K562 (cell line): ENCODE data around the gene MEI4. TPM values are rescaled to one million over a fixed set of nuclear protein-coding genes. Genes with fewer than 3 reads are reported as not detected.

Experiments
- ATAC-seq: fragments of 200-7000 bp; cut with Tn5 transposase; 3 replicates; pipeline ENCODE4 v1.9.1; 2020; ENCODE audit warnings: moderate library complexity
- BruUV-seq: library from RNA; stranded (reverse); fragments of 400-500 nt; replicated peaks from 2 replicates; lab custom pipeline; 2021; lab: Mats Ljungman, UMichigan
- CTCF ChIA-PET: fragments of 300-600 bp; formaldehyde crosslinking; extraction: SDS; loops from one replicate; lab custom pipeline; 2021; ENCODE audit warnings: low intra/inter-chr PET ratio; lab: Yijun Ruan, JAX
- POLR2A ChIA-PET: fragments of 300-600, 350-650 bp; sonication (Branson Sonifier 250); formaldehyde crosslinking; extraction: SDS; loops from one replicate; lab custom pipeline; 2021; ENCODE audit warnings: antibody characterized with exemption, inconsistent platforms; lab: Yijun Ruan, JAX
- DNase-seq, 4 experiments: peaks; one replicate each; pipeline versions ENCODE4 v3.0.0 to v3.0.0-alpha.2; 2011 to 2018; ENCODE audit warnings: low spot score in 3 of 4, mixed read lengths in 3 of 4; ENCODE audit errors: extremely low read depth in 1 of 4
- FAIRE-seq: peaks from 2 replicates; lab custom pipeline; 2011; peaks lifted over from hg19 to GRCh38; lab: Jason Lieb, UNC
- H2AFZ ChIP-seq: 2 replicates; pipeline ENCODE4 v1.6.0; 2011; ENCODE audit warnings: low read depth, low read length, control low read depth, inconsistent platforms
- H3K27ac ChIP-seq: fragments of 200-600 bp; 3 replicates; pipeline ENCODE4 v1.8.0; 2011; ENCODE audit warnings: low read depth, mild to moderate bottlenecking, control low read depth, inconsistent platforms, low read length, moderate library complexity, mixed read lengths; ENCODE audit errors: extremely low read depth
- H3K27me3 ChIP-seq, 2 experiments: fragments of 300-600 bp in 1 of 2; 2 replicates in 1 of 2; 3 replicates in 1 of 2; pipeline versions ENCODE4 v1.6.0 to v1.8.0; 2011; ENCODE audit warnings: inconsistent platforms in 2 of 2, low read length in 2 of 2, mild to moderate bottlenecking in 1 of 2, mixed read lengths in 1 of 2, moderate library complexity in 1 of 2; ENCODE audit not compliant: control insufficient read depth in 2 of 2, insufficient read depth in 2 of 2
- H3K36me3 ChIP-seq: fragments of 300-600 bp; 3 replicates; pipeline ENCODE4 v1.8.0; 2011; ENCODE audit warnings: mild to moderate bottlenecking, low read length, inconsistent platforms; ENCODE audit not compliant: control insufficient read depth, insufficient read depth
- H3K4me1 ChIP-seq, 2 experiments: fragments of 200-600 bp in 1 of 2; replicated peaks in 1 of 2; 2 replicates in 1 of 2; 3 replicates in 1 of 2; pipeline versions ENCODE4 v1.5.1 to v1.8.0; 2011; ENCODE audit warnings: inconsistent platforms in 2 of 2, low read length in 2 of 2, mild to moderate bottlenecking in 1 of 2, mixed read lengths in 1 of 2, moderate library complexity in 1 of 2; ENCODE audit not compliant: control insufficient read depth in 2 of 2, insufficient read depth in 2 of 2
- H3K4me2 ChIP-seq: 2 replicates; pipeline ENCODE4 v1.6.1; 2011; ENCODE audit warnings: low read length, control low read depth, inconsistent platforms, mixed read lengths; ENCODE audit not compliant: insufficient read depth
- H3K4me3 ChIP-seq: fragments of 200-600 bp; sonication (generic), shearing (Covaris generic); 2 replicates; pipeline ENCODE4 v1.5.1; 2016; ENCODE audit warnings: control low read depth, inconsistent platforms
- H3K79me2 ChIP-seq: fragments of 200-600 bp; 3 replicates; pipeline ENCODE4 v1.8.0; 2011; ENCODE audit warnings: low read length, inconsistent platforms; ENCODE audit not compliant: control insufficient read depth, insufficient read depth
- H3K9ac ChIP-seq, 2 experiments: 2 replicates each; pipeline versions ENCODE4 v1.6.0 to v1.6.1; 2011; ENCODE audit warnings: low read depth in 2 of 2, low read length in 2 of 2, control low read depth in 1 of 2, inconsistent platforms in 1 of 2, mild to moderate bottlenecking in 1 of 2, mixed read lengths in 1 of 2; ENCODE audit not compliant: insufficient read depth in 1 of 2
- H3K9me1 ChIP-seq: one replicate; pipeline ENCODE4 v1.6.0; 2011; ENCODE audit warnings: inconsistent platforms, mild to moderate bottlenecking, low read length, moderate library complexity; ENCODE audit not compliant: control insufficient read depth, insufficient read depth
- H3K9me3 ChIP-seq: replicated peaks from 2 replicates; pipeline ENCODE4 v1.5.1; 2011; ENCODE audit warnings: low read depth, low read length, inconsistent platforms; ENCODE audit not compliant: control insufficient read depth, insufficient read depth
- H4K20me1 ChIP-seq: replicated peaks from 2 replicates; pipeline ENCODE4 v1.6.1; 2011; ENCODE audit warnings: low read length, inconsistent platforms, mixed read lengths; ENCODE audit not compliant: control insufficient read depth, insufficient read depth
- CEBPB ChIP-seq: fragments of 450-650 bp; IDR thresholded peaks from 2 replicates; pipeline ENCODE4 v1.6.1; 2016; ENCODE audit warnings: missing genetic modification characterization, missing compliant biosample characterization
- CEBPG ChIP-seq, 3 experiments: fragments of 200-800 bp in 1 of 3; sonication (Bioruptor generic) in 1 of 3; sonication (generic) in 1 of 3; formaldehyde crosslinking in 1 of 3; IDR thresholded peaks in 2 of 3; conservative IDR thresholded peaks in 1 of 3; 2 replicates each; pipeline versions ENCODE4 v1.6.1 to v1.8.0; 2016 to 2022; ENCODE audit warnings: missing compliant biosample characterization in 2 of 3, missing genetic modification characterization in 2 of 3, mild to moderate bottlenecking in 1 of 3, missing genetic modification reagents in 1 of 3
- HIVEP1 ChIP-seq: fragments of 250-450 bp; sonication (Bioruptor Pico); IDR thresholded peaks from 2 replicates; pipeline ENCODE4 v1.4.0; 2020; ENCODE audit warnings: mild to moderate bottlenecking
- KLF6 ChIP-seq: fragments of 250-450 bp; sonication (Bioruptor Pico); IDR thresholded peaks from 2 replicates; pipeline ENCODE4 v1.4.0; 2020; ENCODE audit warnings: mild to moderate bottlenecking, moderate library complexity, borderline replicate concordance
- ZNF324 ChIP-seq: fragments of 250-450 bp; sonication (Bioruptor Pico); IDR thresholded peaks from 2 replicates; pipeline ENCODE4 v1.4.0; 2020; ENCODE audit warnings: mild to moderate bottlenecking
- WGBS: fragments of 100-300 bp; shearing (Covaris generic); methylation state at CpG from one replicate; pipeline ENCODE4 v1.1.6; 2016; ENCODE audit warnings: low coverage, mixed read lengths; ENCODE audit not compliant: insufficient coverage; ENCODE audit errors: missing lambda C conversion rate; 5-methylcytosine and 5-hydroxymethylcytosine counted together
- in situ Hi-C: fragments of 300-500 bp; cut with MboI; formaldehyde crosslinking; loops from 4 replicates; pipeline ENCODE4 v1.15.0; 2018; ENCODE audit warnings: inconsistent platforms, mixed read lengths
- intact Hi-C: fragments of 100-400 bp; cut with micrococcal nuclease; formaldehyde crosslinking; loops from 2 replicates; pipeline ENCODE4 v1.14.2; 2022
- polyA plus RNA-seq, 8 experiments: library from polyadenylated mRNA; depleted of rRNA in 4 of 8; stranded (reverse) in 5 of 8; unstranded in 3 of 8; fragments of >200 nt; fragmentation: Nextera tagmentation in 2 of 8; fragmentation: Illumina TruSeq in 1 of 8; extraction: Ambion mirVana in 2 of 8; extraction: Trizol in 1 of 8; gene quantifications; 2 replicates each; pipeline versions ENCODE4 v1.2.1 to v1.2.3, GENCODE V29; 2011 to 2014; ENCODE audit warnings: inconsistent platforms in 1 of 8, missing spikeins in 1 of 8
- total RNA-seq, 7 experiments: library from RNA; depleted of rRNA in 6 of 7; stranded (reverse); fragments of >200 nt in 6 of 7; fragmentation: Illumina TruSeq in 2 of 7; extraction: Trizol in 2 of 7; gene quantifications; 2 replicates each; pipeline versions ENCODE4 v1.2.1 to v1.2.3, GENCODE V29; 2011 to 2021; ENCODE audit warnings: low replicate concordance in 1 of 7
- TF ChIP-seq, protein P1 (sequence below): fragments of 250-450 bp; sonication (Bioruptor Pico); IDR thresholded peaks from 2 replicates; pipeline ENCODE4 v1.4.0; 2020; ENCODE audit warnings: mild to moderate bottlenecking, moderate library complexity, borderline replicate concordance

The MEI4 gene
- total and polyA plus RNA-seq, 9 of the 15 experiments (the other 6 are each of a cell fraction or from before 2014, with no cell fraction given): not detected

DNA sequence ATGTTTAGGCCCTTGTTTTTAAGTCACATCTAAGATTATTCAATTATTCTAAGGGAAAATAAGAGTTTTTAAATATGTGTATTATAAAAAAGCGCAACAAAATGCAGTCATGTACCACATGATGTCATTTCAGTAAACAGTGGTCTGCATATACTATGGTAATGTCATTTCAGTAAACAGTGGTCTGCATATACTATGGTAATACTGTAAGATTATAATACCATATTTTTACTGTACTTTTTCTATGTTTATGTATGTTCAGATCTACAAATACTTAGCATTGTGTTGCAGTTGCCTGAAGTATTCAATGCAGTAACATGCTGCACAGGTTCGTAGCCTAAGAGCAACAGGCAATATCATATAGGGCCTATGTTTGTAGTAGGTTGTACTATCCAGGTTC is 21.4 kb downstream of the MEI4 start (continued):
- TF ChIP-seq ZNF324: no peak
- TF ChIP-seq KLF6 (CRISPR knock-in tag): no peak
- TF ChIP-seq, protein P1, sequence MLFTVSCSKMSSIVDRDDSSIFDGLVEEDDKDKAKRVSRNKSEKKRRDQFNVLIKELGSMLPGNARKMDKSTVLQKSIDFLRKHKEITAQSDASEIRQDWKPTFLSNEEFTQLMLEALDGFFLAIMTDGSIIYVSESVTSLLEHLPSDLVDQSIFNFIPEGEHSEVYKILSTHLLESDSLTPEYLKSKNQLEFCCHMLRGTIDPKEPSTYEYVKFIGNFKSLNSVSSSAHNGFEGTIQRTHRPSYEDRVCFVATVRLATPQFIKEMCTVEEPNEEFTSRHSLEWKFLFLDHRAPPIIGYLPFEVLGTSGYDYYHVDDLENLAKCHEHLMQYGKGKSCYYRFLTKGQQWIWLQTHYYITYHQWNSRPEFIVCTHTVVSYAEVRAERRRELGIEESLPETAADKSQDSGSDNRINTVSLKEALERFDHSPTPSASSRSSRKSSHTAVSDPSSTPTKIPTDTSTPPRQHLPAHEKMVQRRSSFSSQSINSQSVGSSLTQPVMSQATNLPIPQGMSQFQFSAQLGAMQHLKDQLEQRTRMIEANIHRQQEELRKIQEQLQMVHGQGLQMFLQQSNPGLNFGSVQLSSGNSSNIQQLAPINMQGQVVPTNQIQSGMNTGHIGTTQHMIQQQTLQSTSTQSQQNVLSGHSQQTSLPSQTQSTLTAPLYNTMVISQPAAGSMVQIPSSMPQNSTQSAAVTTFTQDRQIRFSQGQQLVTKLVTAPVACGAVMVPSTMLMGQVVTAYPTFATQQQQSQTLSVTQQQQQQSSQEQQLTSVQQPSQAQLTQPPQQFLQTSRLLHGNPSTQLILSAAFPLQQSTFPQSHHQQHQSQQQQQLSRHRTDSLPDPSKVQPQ: no peak

DNA sequence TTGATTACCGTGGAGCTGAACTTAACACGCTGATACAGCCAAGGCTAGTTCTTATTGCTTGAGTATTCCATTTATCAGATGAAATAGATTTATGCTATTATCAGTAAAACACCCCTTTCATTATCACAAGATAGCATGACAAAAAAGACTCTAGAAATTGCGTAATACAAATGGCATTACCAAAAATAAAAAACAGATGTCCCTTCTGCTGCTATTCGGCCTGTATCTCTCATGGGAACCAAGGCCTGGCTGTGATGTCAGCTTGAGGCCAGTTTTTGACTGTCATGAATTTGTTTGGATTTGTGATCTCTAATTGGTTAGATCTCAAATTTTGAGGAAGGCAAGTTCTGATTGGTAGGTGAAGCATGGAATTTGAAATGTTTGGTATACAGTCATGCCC is 25.2 kb downstream of the MEI4 start:
- H2AFZ ChIP-seq: no peak overlapping the region
- no TSS peak for BruUV-seq

More for the DNA sequence above, 25.2 kb downstream of the MEI4 start:
- no peaks in the 10 kb centered on the region for H4K20me1 ChIP-seq
- no peaks in the 10 kb centered on the region for H3K4me1 ChIP-seq
- DNase-seq: no peak
- H3K9me1 ChIP-seq: no peaks in the 10 kb centered on the region
- H3K79me2 ChIP-seq: no peaks in the 10 kb centered on the region
- no peaks in the 10 kb centered on the region for H3K9me3 ChIP-seq
- no peaks in the 10 kb centered on the region for H3K27me3 ChIP-seq
- no peak for TF ChIP-seq HIVEP1
- TF ChIP-seq CEBPG (CRISPR knock-in tag; IDR thresholded peaks at IDR 0.05): no peak
- peak in 1 of 2 experiments; percentile 74; a peak in 2 of 4 replicates for TF ChIP-seq CEBPG (tag; conservative IDR thresholded peaks at IDR 0.05 in 1 of 2, IDR thresholded peaks at IDR 0.05 in 1 of 2)
- peak; percentile 50; the same call in 1 of the 2 replicates for TF ChIP-seq CEBPB
- ChIA-PET POLR2A (no interaction called here), CTCF (no interaction called here)
- in situ Hi-C loops: no loop called here
- H3K4me2 ChIP-seq: no peak overlapping the region
- no peak overlapping the region for H3K9ac ChIP-seq
- WGBS: 0% methylated on average over 4 of the region's 4 CpGs
- no peak for ATAC-seq
- no peak overlapping the region for H3K27ac ChIP-seq
- intact Hi-C loops: no loop called here
- no peak for FAIRE-seq
- no peaks in the 10 kb centered on the region for H3K36me3 ChIP-seq
- H3K4me3 ChIP-seq: no peak overlapping the region
